ENCODE results near the gene AFF3. TPM values are rescaled to one million over a fixed set of nuclear protein-coding genes. Genes with fewer than 3 reads are reported as not detected.

Gene AFF3
- total and polyA plus RNA-seq, 2 of the 8 experiments (the other 6 are each of a cell fraction or from before 2014, with no cell fraction given): 0.27 to 3.0 TPM

GRCh38 chr2:99765731-99766318 is 376.6 kb downstream of the AFF3 start:
- Histone ChIP-seq H4K20me1 (replicated peaks in 1 of 2; ENCODE audit: control insufficient read depth in 1 of 2, insufficient read depth in 2 of 2, low read length in 2 of 2) (no peaks in the 10 kb centered on the region), H3K56ac (replicated peaks; ENCODE audit: insufficient read length, low read depth, low read length) (no peak overlapping the region), H4K91ac (replicated peaks; ENCODE audit: insufficient read length, low read length) (no peak overlapping the region), H3K9me3 (ENCODE audit: insufficient read depth in 2 of 2, low read depth in 1 of 2, low read length in 1 of 2) (no peaks in the 10 kb centered on the region), H2AK5ac (ENCODE audit: low read depth, low read length) (no peak overlapping the region), H3K23ac (ENCODE audit: insufficient read length) (no peak overlapping the region), H3K27ac (ENCODE audit: low read depth, low read length) (no peak overlapping the region), H2BK20ac (ENCODE audit: low read length) (no peak overlapping the region), H4K8ac (ENCODE audit: extremely low read depth, insufficient read depth, low read length) (no peak overlapping the region), H3K18ac (ENCODE audit: extremely low read depth, low read length) (no peak overlapping the region), H3K79me2 (ENCODE audit: control insufficient read depth in 1 of 2, insufficient read depth in 2 of 2, low read length in 2 of 2) (no peaks in the 10 kb centered on the region), H3K23me2 (ENCODE audit: low read depth, low read length) (no peaks in the 10 kb centered on the region), H4K5ac (ENCODE audit: insufficient read length, low read depth, low read length) (no peak overlapping the region), H3K79me1 (ENCODE audit: low read depth, low read length) (no peaks in the 10 kb centered on the region), H3K4ac (replicated peaks; ENCODE audit: insufficient read length, low read depth, low read length) (no peak overlapping the region), H3K27me3 (replicated peaks in 1 of 4; ENCODE audit: control insufficient read depth in 3 of 4, extremely low read depth in 1 of 4, insufficient read depth in 3 of 4, low read length in 3 of 4) (no peaks in the 10 kb centered on the region), H3K4me2 (ENCODE audit: insufficient read depth in 1 of 2, low read depth in 2 of 2, low read length in 2 of 2) (no peak overlapping the region), H2BK15ac (ENCODE audit: low read length) (no peak overlapping the region), H3K4me3 (ENCODE audit: extremely low read depth in 1 of 4, insufficient read depth in 2 of 4, low read depth in 3 of 4, low read length in 4 of 4) (no peak overlapping the region), H3K9ac (replicated peaks in 1 of 4; ENCODE audit: extremely low read depth in 1 of 4, low read depth in 3 of 4, low read length in 3 of 4) (no peak overlapping the region), H3K36me3 (ENCODE audit: control insufficient read depth in 2 of 4, insufficient read depth in 4 of 4, low read length in 3 of 4) (no peaks in the 10 kb centered on the region), H2BK12ac (ENCODE audit: low read depth, low read length) (no peak overlapping the region), H2BK5ac (ENCODE audit: low read depth, low read length) (no peak overlapping the region), H2AFZ (ENCODE audit: low read length) (no peak overlapping the region), H3K14ac (ENCODE audit: insufficient read length) (no peak overlapping the region), H2BK120ac (replicated peaks; ENCODE audit: low read depth, low read length) (no peak overlapping the region), H3K4me1 (replicated peaks in 1 of 4; ENCODE audit: control insufficient read depth in 3 of 4, insufficient read depth in 4 of 4, low read length in 3 of 4) (no peaks in the 10 kb centered on the region; a peak in 1 of 7 replicates)
- DNase-seq (ENCODE audit: low read depth in 1 of 2, low spot score in 2 of 2) (no peak), FAIRE-seq (no peak)
- ChIA-PET CTCF (ENCODE audit: partially characterized antibody) (no interaction called here), POLR2A (ENCODE audit: partially characterized antibody) (no interaction called here)
- 82% methylated on average over 4 of the region's 4 CpGs; no CpG with 5 or more reads in 1 of the 2 experiments for WGBS, 2 experiments (ENCODE audit: extremely low coverage in 1 of 2, insufficient coverage in 1 of 2, insufficient read length in 1 of 2, insufficient replicate concordance in 2 of 2, low coverage in 1 of 2, low lambda C conversion rate in 2 of 2, missing lambda C conversion rate in 1 of 2)
- TF ChIP-seq TCF12 (IDR thresholded peaks at IDR 0.05; ENCODE audit: low read depth, low read length): no peak
